GM12878 (cell line): ENCODE measurements around the gene ZNF473.

ENCODE experiments used
- FOXK2 ChIP-seq: fragments of 450-650 bp; IDR thresholded peaks from 2 replicates; pipeline ENCODE4 v1.6.1; 2017; ENCODE audit warnings: mild to moderate bottlenecking, moderate library complexity
- NRF1 ChIP-seq: conservative IDR thresholded peaks from 2 replicates; pipeline ENCODE4 v1.6.1; 2011; ENCODE audit warnings: mild to moderate bottlenecking, low read depth, low read length, improper control_type of control experiment
- PRDM15 ChIP-seq: fragments of 450-650 bp; formaldehyde crosslinking; IDR thresholded peaks from 2 replicates; pipeline ENCODE4 v1.4.0; 2020; ENCODE audit warnings: mild to moderate bottlenecking, moderate library complexity
- SUZ12 ChIP-seq: fragments of 200-600 bp; sonication (generic); IDR thresholded peaks from one replicate; pipeline ENCODE4 v1.6.1; 2018; ENCODE audit warnings: antibody characterized with exemption, mild to moderate bottlenecking; ENCODE audit not compliant: unreplicated experiment
- ZNF217 ChIP-seq: fragments of 450-650 bp; IDR thresholded peaks from 2 replicates; pipeline ENCODE4 v1.6.1; 2017; ENCODE audit warnings: antibody characterized with exemption, mild to moderate bottlenecking
- TF ChIP-seq, protein P1 (sequence below): IDR thresholded peaks from 2 replicates; pipeline ENCODE4 v1.6.1; 2012; ENCODE audit warnings: low read length, inconsistent platforms

DNA sequence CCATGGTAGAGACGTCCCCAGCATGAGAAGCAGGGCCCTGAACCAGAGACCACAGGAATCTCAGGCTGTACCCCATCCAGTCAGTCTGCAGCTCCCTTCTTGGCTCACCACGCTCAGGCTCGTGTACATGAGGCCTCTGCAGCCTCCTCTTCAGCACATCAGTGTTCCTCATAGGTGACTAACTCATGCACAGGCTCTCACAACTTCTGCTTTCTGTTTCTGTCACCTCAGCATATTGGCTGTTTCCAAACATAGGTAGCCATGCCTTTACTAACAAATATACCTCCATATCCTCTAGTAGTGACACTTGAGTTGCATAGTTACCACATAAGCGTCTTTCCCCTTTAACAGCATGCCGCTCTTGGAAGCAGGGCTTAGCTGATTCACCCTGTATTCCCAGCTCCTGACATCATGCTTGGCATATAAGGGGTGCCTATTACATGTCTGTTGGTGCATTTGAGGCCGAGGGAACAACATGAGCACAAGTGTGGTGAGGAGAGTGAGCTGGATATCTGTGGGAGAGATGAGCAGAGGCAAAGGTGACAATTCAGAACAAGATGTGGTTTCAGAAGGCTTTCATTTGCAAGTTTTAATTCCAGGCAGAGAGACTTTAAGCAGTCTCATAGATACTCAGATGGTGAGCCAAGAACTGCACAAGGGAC lies 16.7 kb downstream of the ZNF473 start:
- no peak for TF ChIP-seq ZNF217
- TF ChIP-seq, protein P1, sequence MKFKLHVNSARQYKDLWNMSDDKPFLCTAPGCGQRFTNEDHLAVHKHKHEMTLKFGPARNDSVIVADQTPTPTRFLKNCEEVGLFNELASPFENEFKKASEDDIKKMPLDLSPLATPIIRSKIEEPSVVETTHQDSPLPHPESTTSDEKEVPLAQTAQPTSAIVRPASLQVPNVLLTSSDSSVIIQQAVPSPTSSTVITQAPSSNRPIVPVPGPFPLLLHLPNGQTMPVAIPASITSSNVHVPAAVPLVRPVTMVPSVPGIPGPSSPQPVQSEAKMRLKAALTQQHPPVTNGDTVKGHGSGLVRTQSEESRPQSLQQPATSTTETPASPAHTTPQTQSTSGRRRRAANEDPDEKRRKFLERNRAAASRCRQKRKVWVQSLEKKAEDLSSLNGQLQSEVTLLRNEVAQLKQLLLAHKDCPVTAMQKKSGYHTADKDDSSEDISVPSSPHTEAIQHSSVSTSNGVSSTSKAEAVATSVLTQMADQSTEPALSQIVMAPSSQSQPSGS: no peak
- no peak for TF ChIP-seq NRF1
- no peak for TF ChIP-seq SUZ12
- no peak for TF ChIP-seq PRDM15 (CRISPR knock-in tag)
- no peak for TF ChIP-seq FOXK2
